HepG2 (cell line): ENCODE results near the gene THADA. TPM values are rescaled to one million over a fixed set of nuclear protein-coding genes. Genes with fewer than 3 reads are reported as not detected.

ENCODE experiments used
- ETV5 ChIP-seq: IDR thresholded peaks from 2 replicates; pipeline ENCODE4 v1.6.1; 2018; ENCODE audit warnings: missing biosample characterization, missing genetic modification reagents, inconsistent platforms, borderline replicate concordance
- FOXO1 ChIP-seq: sonication (generic); formaldehyde crosslinking; IDR thresholded peaks from 2 replicates; pipeline ENCODE4 v1.4.0; 2020; ENCODE audit warnings: missing genetic modification reagents
- ISL2 ChIP-seq: sonication (generic); formaldehyde crosslinking; IDR thresholded peaks from 2 replicates; pipeline ENCODE4 v1.5.0; 2020; ENCODE audit warnings: missing genetic modification reagents
- KDM2A ChIP-seq: sonication (generic); formaldehyde crosslinking; IDR thresholded peaks from 2 replicates; pipeline ENCODE4 v1.4.0; 2020; ENCODE audit warnings: low read depth, missing genetic modification reagents, borderline replicate concordance
- KDM3A ChIP-seq: IDR thresholded peaks from 2 replicates; pipeline ENCODE4 v1.6.1; 2018; ENCODE audit warnings: low read depth, missing compliant biosample characterization
- PHB2 ChIP-seq: fragments of 450-650 bp; IDR thresholded peaks from 2 replicates; pipeline ENCODE4 v1.6.1; 2018; ENCODE audit not compliant: partially characterized antibody
- PHF8 ChIP-seq: sonication (generic); formaldehyde crosslinking; IDR thresholded peaks from 2 replicates; pipeline ENCODE4 v1.5.0; 2020; ENCODE audit warnings: missing genetic modification reagents
- SMARCE1 ChIP-seq: fragments of 450-650 bp; IDR thresholded peaks from 2 replicates; pipeline ENCODE4 v1.6.1; 2017; ENCODE audit warnings: borderline replicate concordance
- TARDBP ChIP-seq: sonication (generic); formaldehyde crosslinking; IDR thresholded peaks from 2 replicates; pipeline ENCODE4 v1.8.0; 2022; ENCODE audit warnings: mild to moderate bottlenecking, missing genetic modification reagents
- ZNF768 ChIP-seq: sonication (generic); formaldehyde crosslinking; IDR thresholded peaks from 2 replicates; pipeline ENCODE4 v1.4.0; 2020; ENCODE audit warnings: missing genetic modification reagents
- polyA plus RNA-seq, 8 experiments: library from polyadenylated mRNA; depleted of rRNA in 3 of 8; stranded (reverse) in 7 of 8; unstranded in 1 of 8; fragments of >200 nt; fragmentation: Illumina TruSeq in 4 of 8; extraction: Trizol in 4 of 8; gene quantifications; 2 replicates each; pipeline versions ENCODE4 v1.2.1 to v1.2.3, GENCODE V29; 2011 to 2016; ENCODE audit warnings: low read depth in 4 of 8, missing spikeins in 1 of 8, mixed read lengths in 1 of 8; ENCODE audit not compliant: insufficient read depth in 1 of 8
- total RNA-seq, 5 experiments: library from RNA; depleted of rRNA; stranded (reverse); fragments of >200 nt; fragmentation: Illumina TruSeq; extraction: Trizol; gene quantifications; 2 replicates each; pipeline ENCODE4 v1.2.3, GENCODE V29; 2016; ENCODE audit warnings: low read depth in 1 of 5
- TF ChIP-seq, protein P1 (sequence below): sonication (generic); formaldehyde crosslinking; IDR thresholded peaks from 2 replicates; pipeline ENCODE4 v1.4.0; 2020; ENCODE audit warnings: missing genetic modification reagents
- TF ChIP-seq, protein P2 (sequence below): IDR thresholded peaks from 2 replicates; pipeline ENCODE4 v1.4.0; 2020; ENCODE audit warnings: mild to moderate bottlenecking, missing genetic modification reagents
- TF ChIP-seq, protein P3 (sequence below): sonication (generic); formaldehyde crosslinking; IDR thresholded peaks from 2 replicates; pipeline ENCODE4 v1.4.0; 2020; ENCODE audit warnings: missing genetic modification reagents
- TF ChIP-seq, protein P4 (sequence below): sonication (generic); formaldehyde crosslinking; IDR thresholded peaks from 2 replicates; pipeline ENCODE4 v1.4.0; 2020; ENCODE audit warnings: missing genetic modification reagents, mild to moderate bottlenecking, borderline replicate concordance

THADA gene
- total and polyA plus RNA-seq, 2 of the 13 experiments (the other 11 are each of a cell fraction or from before 2014, with no cell fraction given) = 12.7 to 21.7 TPM

DNA sequence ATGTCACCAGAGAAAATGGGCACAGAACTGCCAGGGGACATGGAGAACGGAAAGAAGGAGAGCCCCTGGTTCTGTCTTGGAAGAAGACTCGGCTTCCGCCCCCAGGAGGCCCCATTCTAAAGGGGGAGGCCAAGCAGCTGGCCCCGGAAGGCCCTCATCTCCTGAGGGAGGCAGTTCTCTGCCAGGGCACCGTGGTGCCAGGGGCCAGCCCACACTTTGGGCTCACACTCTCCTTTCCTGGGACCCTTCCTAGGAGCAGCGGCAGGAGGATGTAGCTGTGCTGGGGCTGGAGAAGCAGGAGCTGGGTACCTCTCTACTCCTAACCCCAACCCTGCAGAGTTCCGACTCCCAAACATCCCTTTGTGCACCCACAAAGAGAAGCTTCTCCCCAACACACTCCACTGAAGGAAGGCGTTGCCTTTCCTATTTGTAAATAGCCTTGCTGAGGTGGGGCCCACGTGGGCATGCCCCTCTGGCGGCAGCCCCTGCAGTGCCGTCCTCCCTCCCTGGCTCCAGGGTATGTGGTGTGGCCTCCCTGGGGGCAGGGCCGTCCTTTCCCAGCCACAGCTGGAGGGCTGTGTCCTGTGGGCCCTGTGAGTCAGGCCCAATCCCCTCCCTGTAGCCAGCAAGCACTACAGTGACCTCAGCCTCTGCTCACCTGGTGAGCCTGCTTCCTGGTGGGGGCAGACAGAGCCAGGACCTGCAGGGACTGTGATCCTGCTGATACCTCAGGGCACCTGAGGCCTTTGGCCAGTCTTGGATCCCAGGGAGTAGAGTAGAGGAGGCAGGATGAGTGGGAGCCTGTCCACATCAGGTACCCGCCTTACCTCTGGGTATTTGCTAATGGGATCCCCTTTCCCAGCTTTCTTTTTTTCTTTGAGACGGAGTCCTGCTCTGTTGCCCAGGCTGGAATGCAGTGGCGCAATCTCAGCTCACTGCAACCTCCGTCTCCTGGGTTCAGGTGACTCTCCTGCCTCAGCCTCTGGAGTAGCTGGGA lies 396.0 kb downstream of the THADA start (continued):
- TF ChIP-seq, protein P1, sequence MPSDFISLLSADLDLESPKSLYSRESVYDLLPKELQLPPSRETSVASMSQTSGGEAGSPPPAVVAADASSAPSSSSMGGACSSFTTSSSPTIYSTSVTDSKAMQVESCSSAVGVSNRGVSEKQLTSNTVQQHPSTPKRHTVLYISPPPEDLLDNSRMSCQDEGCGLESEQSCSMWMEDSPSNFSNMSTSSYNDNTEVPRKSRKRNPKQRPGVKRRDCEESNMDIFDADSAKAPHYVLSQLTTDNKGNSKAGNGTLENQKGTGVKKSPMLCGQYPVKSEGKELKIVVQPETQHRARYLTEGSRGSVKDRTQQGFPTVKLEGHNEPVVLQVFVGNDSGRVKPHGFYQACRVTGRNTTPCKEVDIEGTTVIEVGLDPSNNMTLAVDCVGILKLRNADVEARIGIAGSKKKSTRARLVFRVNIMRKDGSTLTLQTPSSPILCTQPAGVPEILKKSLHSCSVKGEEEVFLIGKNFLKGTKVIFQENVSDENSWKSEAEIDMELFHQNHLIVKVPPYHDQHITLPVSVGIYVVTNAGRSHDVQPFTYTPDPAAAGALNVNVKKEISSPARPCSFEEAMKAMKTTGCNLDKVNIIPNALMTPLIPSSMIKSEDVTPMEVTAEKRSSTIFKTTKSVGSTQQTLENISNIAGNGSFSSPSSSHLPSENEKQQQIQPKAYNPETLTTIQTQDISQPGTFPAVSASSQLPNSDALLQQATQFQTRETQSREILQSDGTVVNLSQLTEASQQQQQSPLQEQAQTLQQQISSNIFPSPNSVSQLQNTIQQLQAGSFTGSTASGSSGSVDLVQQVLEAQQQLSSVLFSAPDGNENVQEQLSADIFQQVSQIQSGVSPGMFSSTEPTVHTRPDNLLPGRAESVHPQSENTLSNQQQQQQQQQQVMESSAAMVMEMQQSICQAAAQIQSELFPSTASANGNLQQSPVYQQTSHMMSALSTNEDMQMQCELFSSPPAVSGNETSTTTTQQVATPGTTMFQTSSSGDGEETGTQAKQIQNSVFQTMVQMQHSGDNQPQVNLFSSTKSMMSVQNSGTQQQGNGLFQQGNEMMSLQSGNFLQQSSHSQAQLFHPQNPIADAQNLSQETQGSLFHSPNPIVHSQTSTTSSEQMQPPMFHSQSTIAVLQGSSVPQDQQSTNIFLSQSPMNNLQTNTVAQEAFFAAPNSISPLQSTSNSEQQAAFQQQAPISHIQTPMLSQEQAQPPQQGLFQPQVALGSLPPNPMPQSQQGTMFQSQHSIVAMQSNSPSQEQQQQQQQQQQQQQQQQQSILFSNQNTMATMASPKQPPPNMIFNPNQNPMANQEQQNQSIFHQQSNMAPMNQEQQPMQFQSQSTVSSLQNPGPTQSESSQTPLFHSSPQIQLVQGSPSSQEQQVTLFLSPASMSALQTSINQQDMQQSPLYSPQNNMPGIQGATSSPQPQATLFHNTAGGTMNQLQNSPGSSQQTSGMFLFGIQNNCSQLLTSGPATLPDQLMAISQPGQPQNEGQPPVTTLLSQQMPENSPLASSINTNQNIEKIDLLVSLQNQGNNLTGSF = peak; percentile 56; the same call in 1 of the 2 replicates
- TF ChIP-seq KDM2A (CRISPR knock-in tag) (peak; percentile 80), TARDBP (CRISPR knock-in tag) (peak; percentile 65; the same call in 1 of the 2 replicates), KDM3A (CRISPR knock-in tag) (peak; percentile 81; the same call in 1 of the 2 replicates), FOXO1 (peak; percentile 67; the same call in 1 of the 2 replicates), ISL2 (peak; percentile 5; the same call in 1 of the 2 replicates), PHF8 (peak; percentile 75), ZNF768 (peak; percentile 64; the same call in 1 of the 2 replicates), ETV5 (CRISPR knock-in tag) (peak; percentile 84), PHB2 (no peak), SMARCE1 (no peak)
- TF ChIP-seq, protein P2, sequence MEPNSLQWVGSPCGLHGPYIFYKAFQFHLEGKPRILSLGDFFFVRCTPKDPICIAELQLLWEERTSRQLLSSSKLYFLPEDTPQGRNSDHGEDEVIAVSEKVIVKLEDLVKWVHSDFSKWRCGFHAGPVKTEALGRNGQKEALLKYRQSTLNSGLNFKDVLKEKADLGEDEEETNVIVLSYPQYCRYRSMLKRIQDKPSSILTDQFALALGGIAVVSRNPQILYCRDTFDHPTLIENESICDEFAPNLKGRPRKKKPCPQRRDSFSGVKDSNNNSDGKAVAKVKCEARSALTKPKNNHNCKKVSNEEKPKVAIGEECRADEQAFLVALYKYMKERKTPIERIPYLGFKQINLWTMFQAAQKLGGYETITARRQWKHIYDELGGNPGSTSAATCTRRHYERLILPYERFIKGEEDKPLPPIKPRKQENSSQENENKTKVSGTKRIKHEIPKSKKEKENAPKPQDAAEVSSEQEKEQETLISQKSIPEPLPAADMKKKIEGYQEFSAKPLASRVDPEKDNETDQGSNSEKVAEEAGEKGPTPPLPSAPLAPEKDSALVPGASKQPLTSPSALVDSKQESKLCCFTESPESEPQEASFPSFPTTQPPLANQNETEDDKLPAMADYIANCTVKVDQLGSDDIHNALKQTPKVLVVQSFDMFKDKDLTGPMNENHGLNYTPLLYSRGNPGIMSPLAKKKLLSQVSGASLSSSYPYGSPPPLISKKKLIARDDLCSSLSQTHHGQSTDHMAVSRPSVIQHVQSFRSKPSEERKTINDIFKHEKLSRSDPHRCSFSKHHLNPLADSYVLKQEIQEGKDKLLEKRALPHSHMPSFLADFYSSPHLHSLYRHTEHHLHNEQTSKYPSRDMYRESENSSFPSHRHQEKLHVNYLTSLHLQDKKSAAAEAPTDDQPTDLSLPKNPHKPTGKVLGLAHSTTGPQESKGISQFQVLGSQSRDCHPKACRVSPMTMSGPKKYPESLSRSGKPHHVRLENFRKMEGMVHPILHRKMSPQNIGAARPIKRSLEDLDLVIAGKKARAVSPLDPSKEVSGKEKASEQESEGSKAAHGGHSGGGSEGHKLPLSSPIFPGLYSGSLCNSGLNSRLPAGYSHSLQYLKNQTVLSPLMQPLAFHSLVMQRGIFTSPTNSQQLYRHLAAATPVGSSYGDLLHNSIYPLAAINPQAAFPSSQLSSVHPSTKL (CRISPR knock-in tag) = peak; percentile 72; the same call in 1 of the 2 replicates
- TF ChIP-seq, protein P3, sequence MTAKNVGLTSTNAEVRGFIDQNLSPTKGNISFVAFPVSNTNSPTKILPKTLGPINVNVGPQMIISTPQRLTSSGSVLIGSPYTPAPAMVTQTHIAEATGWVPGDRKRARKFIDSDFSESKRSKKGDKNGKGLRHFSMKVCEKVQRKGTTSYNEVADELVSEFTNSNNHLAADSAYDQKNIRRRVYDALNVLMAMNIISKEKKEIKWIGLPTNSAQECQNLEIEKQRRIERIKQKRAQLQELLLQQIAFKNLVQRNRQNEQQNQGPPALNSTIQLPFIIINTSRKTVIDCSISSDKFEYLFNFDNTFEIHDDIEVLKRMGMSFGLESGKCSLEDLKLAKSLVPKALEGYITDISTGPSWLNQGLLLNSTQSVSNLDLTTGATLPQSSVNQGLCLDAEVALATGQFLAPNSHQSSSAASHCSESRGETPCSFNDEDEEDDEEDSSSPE = 0 out of 2 replicates have a peak, but pooled peaks have one; percentile 32
- TF ChIP-seq, protein P4, sequence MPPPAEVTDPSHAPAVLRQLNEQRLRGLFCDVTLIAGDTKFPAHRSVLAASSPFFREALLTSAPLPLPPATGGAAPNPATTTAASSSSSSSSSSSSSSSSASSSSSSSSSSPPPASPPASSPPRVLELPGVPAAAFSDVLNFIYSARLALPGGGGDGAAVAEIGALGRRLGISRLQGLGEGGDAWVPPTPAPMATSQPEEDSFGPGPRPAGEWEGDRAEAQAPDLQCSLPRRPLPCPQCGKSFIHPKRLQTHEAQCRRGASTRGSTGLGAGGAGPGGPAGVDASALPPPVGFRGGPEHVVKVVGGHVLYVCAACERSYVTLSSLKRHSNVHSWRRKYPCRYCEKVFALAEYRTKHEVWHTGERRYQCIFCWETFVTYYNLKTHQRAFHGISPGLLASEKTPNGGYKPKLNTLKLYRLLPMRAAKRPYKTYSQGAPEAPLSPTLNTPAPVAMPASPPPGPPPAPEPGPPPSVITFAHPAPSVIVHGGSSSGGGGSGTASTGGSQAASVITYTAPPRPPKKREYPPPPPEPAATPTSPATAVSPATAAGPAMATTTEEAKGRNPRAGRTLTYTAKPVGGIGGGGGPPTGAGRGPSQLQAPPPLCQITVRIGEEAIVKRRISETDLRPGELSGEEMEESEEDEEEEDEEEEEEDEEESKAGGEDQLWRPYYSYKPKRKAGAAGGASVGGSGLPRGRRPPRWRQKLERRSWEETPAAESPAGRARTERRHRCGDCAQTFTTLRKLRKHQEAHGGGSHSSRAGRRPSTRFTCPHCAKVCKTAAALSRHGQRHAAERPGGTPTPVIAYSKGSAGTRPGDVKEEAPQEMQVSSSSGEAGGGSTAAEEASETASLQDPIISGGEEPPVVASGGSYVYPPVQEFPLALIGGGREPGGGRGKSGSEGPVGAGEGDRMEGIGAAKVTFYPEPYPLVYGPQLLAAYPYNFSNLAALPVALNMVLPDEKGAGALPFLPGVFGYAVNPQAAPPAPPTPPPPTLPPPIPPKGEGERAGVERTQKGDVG (CRISPR knock-in tag) = peak; percentile 75; the same call in 1 of the 2 replicates
